Putamen (tissue), 1 donor: ENCODE data around the gene SHISA9.

Source experiments
- DNase-seq: peaks from one replicate; pipeline ENCODE4 v3.0.0-alpha.2; 2016; ENCODE audit warnings: low spot score

SHISA9 gene

DNA sequence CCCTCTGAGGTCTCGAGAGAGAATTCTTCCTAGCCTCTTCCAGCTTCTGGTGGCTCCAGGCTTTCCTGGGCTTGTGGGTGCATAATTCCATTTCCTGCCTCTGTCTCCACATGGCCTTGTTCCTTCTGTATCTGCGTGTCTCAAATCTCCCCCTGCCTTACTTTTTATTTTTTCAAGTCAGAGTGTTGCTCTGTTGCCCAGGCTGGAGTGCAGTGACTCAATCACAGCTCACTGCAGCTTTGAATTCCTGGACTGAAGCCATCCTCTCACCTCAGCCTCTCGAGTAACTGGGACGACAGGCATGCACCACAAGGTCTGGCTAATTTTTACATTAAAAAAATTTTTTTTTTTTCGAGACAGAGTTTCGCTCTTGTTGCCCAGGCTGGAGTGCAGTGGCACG, 120.6 kb downstream of the SHISA9 start:
- DNase-seq: no peak

DNA sequence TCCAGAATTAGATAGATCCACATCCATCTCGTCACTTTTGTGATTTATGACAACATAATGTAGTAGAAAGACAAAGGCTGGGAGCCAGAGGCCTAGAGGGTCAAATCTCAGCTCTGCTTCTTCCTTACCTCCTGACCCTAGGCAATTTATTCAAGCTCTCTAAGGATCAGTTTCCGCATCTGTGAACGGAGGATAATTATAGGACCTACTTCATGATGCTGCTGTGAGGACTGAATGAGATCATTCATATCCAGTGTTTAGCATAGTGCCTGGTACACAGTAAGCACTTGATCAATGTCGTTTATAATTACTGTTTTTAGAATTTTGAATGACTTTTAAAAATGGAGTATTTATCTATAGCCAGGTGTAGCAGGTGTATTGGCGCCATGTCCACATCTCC, 128.4 kb downstream of the SHISA9 start:
- no peak for DNase-seq

DNA sequence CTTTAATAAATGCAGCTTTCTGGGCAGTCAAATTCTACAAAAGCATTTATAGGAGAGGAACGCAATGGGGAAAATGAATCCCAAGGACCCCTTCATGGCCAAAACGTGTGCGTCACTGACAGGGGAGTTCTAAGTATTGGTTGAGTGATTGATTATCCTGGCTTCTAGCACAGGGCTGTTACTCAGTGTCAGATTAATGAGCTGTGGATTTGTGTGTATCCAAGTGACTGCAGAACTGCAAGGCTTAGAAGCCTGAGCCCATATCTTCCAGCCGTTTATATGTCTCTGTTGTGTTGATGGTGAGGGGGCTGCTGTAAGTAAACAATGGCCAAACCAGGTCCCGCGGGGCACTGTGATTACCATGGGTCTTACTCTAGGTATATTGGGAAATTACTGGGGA, 129.4 kb downstream of the SHISA9 start:
- no peak for DNase-seq

DNA sequence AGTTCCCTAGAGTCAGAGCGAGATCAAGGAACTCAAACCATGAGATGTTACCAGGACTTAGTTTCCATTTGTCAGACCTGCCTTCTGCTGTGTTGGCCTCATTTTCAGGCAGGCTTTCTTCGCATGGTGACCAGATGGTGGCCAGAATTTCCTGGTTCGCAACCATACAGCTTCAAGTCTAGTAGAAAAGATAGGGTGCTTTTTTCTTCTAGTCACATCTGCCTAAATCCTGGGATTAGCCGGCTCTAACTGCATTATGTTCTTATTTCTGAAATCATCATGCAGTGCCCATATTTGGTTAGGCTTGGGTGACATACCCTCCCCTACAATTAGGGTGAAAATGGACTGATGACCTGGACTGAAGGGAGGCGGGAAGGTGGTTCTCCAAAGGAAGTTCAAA, 131.5 kb downstream of the SHISA9 start:
- DNase-seq: no peak

DNA sequence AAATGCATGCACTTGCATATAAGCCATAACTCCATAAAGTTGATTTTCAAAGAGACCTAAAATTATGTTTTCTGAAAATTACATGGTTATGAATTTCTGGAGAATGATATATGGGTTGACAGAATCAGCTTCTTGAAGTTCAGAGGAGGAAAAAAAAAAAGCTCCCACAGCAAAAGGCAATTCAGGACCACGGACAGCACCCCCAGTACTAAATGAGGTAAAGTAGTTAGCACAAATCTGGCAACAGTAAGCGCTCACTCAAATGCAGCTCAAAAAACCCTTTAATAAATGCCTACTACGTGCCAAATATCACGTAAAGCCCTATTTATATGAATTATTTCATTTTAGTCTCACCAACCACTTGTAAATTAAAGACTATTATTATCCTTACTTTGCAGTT, 135.2 kb downstream of the SHISA9 start:
- DNase-seq: no peak

DNA sequence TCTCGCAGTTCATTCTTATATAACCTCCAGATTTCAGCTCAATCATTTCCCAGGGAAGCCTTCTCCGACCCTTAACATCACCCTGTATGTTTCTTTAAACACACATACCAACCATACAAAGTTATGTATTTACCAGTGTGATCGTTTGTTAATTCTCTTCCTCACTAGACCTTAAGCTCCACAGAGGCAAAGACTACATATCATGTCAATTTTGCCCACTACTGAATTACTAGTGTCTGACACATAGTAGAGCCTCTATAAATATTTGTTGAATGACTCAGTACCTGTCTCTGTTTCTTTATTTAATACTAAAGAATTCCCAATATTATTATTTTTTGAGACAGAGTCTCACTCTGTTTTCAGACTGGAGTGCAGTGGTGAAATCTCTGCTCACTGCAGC, 137.2 kb downstream of the SHISA9 start:
- DNase-seq: no peak

DNA sequence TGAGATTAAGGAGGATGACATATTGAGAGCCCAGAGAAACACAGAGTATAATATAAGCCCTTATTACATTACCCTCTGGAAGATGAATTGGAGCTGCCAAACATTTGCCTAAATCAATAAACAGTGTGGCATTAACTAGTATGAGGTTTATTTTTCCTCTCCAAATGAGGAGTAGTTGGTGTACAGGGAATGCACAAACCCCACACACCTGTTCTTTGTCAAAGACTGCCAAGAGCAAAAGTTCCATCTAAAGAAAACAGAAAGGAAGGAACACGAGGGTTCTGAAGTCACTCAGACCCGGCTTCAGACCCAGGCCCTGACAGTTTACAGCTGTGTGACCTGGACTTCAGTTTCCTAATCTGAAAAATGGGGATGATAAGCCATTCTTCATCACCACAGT, 138.1 kb downstream of the SHISA9 start:
- no peak for DNase-seq

DNA sequence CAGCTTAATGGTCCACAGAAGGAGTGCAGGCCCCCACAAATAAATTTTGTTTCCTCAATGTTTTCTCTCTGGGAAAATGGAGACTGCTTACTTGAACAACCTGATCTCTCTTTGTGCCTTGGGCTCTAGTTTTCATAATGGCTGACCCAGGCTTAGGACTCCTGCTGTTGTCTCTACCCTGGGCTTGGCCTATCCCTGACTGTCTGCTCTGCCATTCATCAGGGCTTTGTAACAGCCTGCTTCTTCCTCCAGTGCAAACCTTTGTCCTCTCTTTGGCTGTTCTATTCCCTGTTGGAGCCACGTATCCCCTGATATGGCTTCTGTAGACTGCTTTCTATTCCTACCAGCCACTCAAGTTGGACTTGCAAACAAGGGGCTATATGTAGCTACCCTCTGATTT, 139.8 kb downstream of the SHISA9 start:
- no peak for DNase-seq

DNA sequence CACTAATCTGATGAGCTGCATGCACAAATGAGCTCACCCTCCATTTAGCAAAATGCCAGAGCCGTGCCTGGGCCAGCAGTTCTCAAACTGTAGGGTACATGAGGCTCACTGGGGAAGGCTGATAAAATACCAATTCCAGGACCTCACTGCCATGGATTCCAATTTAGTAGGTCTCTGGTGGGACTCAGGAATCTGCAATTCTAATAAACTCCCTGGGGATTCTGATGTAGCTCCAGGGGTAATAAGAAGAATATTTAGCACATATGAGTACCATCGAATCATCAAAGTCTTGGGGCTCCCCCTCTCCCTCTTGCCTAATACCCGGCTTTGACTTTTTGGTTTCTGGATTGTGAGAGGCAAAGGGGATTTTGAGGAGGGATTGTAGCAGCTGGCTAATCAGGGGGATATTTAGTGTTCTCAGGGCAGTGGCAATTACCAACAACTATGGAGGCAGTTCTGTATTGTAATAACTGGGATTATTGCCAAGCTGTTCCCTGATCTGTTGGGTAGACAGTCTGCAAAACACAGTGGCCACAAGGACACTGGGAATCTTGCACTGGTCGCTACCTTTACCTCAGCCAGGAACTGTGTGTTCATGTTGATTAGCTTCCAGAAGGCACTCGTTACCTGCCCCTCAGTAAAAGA, 140.4 kb downstream of the SHISA9 start:
- DNase-seq: no peak

DNA sequence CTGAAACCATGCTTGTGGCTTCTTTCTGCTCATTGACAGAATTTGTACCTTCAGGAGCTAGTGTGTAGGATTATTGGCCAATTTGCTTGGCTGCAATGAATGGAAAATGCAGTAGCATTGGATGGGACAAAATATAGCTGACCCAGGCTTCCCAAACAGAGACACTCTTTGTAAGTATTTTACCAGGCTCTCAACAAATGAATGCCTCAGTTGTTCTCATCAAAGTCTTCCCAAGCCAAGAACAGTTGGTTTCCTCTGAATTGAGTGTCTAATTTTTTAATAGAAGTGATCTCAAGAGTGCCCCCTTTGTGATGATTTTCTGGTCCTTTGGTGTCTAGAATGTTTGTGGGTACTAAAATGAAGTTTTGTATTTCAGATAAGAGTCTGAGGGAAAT, 140.9 kb downstream of the SHISA9 start:
- no peak for DNase-seq

DNA sequence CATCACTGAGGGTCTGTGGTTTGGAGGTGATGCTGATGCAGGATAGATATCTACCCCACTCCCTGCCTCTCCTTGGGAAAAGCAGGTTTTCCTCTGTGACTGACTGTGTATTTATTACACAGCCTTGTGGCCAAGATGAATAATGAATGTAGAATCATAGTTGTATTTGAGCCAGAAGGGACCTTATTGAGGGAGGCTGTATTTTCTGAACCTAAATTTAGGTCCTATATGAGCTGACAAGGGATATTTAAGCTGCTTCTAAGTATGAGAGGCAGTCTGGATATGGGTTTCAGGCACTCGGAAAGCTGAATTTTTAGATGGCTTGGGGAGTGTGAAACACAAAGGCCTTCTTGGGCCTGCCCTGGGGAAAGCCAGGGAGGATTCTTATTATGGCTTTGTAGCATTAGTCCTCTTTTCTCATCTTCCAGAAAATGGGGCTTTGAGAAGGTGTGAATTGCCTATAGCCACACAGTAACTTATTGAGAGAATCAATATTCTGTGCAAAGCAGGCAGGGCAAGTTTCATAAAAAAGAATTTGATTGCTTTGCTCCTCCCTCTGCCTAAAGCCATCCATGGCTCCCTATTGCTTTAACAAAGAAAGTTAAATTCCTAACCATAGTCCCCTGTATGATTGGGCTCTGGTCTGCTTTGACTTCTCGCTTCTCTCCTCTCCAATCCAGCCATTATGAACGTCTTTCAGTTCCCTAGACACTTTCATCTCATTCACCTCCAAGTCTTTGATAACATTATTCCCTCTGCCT, 144.8 kb downstream of the SHISA9 start:
- no peak for DNase-seq

DNA sequence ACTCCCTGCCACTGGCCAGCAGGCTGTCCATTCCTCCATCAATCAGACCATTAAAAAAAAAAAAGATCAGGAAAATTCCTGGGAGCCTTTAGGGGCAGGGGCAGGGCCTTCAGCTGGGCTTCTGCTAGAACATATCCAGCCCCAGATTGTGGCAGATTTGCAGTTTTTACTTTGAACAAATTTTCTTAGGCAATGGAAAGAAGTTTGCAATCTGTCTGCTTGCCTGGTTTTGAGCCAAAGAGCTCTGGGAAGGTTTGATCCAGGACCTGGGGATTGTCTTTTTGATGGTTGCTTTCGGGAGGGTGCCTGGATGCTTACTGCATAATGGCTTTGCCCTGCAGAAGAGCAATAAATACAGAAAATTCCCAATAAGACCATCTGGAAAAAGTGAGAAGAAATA, 145.9 kb downstream of the SHISA9 start:
- no peak for DNase-seq

DNA sequence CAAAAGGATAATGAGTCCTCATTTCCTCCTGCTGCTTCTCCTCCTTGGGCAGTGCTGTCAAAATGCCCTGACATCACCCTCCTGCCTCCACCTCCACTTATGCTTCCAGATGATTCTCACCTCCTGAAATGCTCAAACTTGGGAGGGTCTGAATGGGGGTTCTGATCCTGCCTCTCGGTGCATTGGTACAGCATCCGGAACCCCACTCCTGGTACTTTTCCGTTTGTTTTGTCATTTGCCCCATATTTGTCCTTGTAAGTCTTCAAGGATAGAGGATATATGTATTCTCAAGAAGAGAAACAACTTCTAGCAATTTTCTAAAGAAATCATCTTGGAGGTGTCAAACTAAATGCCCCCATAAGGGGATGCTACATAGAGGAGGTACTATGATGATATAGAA, 148.3 kb downstream of the SHISA9 start:
- DNase-seq: no peak

DNA sequence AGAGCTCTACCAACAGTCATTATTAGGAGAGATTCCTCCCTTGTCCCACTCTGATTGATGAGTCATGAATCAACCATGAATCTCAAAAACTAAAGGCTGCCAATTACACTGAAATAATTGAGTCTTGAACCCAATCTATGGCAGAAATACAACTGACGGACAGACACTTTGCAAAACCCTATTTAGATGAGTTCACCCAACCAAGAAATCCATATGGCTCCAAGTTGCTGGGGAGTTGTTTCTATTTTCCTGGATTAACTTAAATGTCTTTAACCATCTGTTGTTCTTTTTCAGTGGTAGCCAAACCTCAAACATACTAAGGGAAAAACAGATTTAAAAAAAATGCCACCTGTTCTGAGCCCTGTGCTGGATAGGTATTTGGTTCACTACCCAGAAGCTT, 151.0 kb downstream of the SHISA9 start:
- no peak for DNase-seq

DNA sequence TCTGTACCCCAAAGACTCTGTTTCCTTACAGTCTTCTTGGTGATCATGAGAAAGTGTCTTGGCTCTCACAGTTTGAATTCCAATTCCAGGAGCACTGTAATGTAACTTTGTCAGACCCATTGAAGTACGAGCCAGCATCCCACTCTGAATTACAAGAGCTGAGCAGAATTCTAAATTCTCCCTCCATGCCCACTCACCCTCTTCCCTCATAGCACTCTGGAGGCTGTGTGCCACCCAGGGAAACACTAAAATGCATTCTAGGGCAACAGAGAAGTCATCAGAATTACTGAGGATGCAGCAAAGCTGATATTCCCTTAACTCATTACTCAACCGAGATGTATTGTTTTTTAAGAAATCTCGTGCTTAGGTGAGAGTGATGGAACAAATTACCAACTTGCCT, 154.1 kb downstream of the SHISA9 start:
- peak; percentile 65 for DNase-seq

DNA sequence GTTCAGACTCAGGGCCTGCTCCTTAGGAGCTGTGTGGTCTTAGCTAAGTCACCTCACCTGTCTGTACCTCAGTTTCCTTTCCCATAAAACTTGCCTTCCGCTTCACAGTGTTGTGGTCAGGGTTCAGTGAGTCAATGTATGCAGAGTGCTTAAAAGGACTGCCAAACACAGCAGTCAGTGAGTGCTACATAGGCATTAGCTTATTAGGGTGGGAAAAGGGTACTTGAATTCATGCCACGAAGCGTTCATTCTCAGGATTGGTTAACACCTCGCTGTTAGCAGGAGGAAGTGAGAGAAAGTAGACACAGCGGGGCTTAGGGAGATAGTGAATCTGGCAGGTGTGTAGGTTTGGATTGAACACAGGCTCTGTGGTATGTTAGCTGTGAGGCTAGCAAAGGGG, 155.2 kb downstream of the SHISA9 start:
- no peak for DNase-seq

DNA sequence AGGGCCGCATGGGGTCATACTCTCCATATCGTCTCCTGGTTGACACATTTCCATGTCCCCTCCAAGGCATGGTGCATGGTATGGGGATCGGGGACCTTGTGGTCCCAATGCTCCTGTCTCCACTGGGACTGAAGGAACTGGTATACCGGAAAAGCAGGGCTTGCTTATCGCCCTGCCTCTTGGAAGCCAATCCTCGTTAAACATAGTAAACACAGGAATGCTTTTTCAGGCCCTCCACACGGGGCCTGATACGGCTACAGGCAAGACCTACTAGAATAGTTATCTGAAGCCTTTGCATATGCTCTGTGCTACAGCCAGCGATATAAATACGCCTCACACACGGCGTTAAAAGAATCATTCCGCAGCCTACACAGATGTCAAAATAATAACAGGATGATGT, 159.5 kb downstream of the SHISA9 start:
- no peak for DNase-seq

DNA sequence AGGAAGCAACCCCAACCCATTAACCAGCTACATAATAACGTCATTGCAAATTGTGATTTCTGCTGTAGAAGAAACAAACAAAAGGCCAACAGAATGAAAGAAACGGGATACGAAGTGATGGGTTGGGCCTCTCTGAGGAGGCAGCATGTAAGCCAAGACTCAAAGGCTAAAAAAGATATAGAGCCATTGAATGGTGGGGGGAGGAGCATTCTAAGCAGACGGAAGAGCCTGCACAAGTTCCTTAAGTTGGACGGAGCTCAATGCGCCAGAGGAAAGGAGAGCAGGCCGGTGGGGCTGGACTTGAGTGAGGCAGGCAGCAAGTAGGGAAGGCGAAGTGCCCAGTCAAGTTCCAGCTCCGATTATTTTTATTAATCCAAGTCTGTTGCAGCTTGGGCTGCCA, 160.3 kb downstream of the SHISA9 start:
- no peak for DNase-seq

DNA sequence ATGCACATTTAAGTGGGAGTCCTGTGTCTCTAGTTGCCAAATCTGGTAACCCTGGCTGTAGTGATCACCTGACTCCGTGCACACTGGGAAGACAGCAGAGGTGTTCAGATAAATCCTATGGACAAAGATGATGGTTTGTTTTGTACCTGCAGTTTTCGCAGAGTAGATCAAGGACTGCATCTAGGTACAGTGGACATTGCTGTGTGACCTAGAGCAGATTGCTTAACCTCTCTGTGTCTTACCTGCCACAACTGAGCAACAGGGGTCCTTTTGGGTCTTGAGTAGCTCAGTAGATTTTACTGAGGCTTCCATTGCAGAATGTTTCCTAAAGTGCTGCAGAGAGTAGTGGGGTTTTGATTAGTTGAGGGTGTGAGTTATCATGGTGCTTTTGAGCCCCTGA, 160.8 kb downstream of the SHISA9 start:
- DNase-seq: no peak

DNA sequence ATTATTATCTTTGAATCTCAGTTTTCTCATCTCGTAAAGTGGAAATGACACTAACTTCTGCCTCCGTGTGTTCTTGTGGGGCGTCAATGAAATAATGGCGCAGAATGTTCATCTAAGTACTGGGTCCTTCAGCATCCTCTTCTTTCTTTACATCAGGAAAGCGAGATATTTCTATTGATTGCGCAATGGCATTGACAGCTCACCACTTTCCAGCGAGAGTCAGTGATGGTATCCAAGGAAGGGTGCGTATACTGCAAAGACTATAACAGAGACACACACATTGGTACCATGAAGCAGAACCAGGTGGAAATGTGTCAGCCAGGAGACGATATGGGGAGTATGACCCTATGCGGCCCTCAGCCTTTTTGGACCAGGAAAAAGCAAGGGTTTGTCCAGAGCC, 162.1 kb downstream of the SHISA9 start:
- no peak for DNase-seq

DNA sequence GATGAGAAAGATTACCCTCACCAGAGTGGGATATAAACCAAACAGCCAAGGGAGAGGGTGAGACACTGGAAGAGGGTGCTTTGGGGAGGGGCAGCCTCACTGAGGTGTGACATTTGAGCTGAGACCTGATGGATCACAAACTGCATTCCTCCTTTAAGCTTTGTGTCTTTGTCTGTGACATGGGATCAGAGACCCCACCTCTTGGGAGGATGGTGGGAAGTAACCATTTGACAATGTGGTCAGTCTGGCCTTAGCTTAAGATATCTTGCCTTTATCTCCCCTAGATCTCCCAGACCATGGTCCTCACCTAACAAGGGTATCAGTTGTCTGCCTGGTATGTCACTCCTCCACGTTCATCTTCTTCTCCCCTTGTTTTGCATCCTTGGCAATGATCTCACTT, 163.4 kb downstream of the SHISA9 start:
- DNase-seq: no peak

DNA sequence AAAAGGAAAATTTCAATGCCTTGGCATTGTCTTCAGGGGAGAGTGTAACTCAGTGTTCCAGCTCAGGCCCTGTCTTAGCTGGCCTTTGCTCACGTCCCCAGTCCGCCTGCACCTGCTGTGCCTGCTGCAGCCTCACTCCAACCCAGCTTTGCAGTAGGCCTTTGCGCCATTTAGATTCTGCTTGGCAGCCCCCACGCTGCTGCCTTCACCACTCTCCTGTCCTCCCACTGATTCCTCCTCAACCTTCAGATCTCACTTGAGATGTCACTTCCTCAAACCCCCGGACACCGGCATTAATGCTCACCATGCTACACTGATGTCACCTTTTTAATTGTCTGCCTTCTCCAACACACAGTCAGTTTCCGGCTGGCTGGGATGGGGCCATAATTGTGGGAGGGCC, 166.2 kb downstream of the SHISA9 start:
- peak; percentile 76 for DNase-seq

DNA sequence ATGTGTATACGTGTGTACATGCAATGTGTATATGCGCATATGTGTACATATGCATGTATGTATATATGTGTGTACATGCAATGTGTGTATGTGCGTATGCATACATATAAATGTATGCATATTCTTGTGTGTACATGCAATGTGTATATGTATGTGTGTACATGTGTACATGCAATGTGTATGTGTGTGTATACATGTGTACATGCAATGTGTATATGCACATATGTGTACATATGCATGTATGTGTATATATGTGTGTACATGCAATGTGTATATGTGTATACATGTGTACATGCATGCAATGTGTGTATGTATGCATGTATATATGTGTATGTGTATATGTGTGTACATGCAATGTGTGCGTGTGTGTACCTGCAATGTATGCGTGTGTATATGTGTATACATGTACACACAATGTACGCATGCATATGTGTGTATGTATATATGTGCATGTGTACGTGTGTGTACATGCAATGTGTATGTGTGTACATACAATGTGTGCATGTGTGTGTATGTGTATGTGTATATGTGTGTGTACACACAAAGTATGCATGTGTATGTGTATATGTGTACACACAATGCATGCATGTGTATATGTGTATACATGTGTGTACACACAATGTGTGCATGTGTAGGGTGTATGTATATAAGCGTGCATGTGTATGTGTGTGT, 167.7 kb downstream of the SHISA9 start:
- no peak for DNase-seq

DNA sequence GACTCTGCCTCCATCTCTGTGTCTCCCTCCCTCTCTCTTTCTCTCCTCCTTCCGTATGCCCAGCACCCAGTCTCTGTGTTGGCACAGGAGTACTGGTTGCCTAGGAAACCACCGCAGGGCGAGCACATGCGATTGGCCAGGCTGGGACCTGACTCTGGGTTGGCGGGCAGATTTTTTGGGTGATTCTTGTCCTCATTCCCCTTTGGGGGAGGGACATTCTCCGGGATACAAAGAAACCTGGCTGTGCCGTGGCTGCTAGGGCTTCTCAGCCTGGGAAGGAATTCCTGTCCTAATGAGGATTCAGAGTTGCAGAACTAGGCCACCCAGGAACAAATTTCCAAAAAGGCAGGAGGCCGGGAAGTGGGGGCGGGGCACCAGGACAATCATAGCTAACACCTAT, 168.9 kb downstream of the SHISA9 start:
- DNase-seq: peak; percentile 47
